GM21515 (cell line): ENCODE measurements around the gene C6orf62.
"Not testable (repeated sequence)": the region's sequence is repeated elsewhere in the genome, so short reads cannot be mapped to it uniquely, and the experiment has no call there.

Source experiments
- ATAC-seq: cut with Tn5 transposase; IDR thresholded peaks from one replicate; pipeline ENCODE4 v1.9.1; 2021; ENCODE audit not compliant: unreplicated experiment

Gene C6orf62

DNA sequence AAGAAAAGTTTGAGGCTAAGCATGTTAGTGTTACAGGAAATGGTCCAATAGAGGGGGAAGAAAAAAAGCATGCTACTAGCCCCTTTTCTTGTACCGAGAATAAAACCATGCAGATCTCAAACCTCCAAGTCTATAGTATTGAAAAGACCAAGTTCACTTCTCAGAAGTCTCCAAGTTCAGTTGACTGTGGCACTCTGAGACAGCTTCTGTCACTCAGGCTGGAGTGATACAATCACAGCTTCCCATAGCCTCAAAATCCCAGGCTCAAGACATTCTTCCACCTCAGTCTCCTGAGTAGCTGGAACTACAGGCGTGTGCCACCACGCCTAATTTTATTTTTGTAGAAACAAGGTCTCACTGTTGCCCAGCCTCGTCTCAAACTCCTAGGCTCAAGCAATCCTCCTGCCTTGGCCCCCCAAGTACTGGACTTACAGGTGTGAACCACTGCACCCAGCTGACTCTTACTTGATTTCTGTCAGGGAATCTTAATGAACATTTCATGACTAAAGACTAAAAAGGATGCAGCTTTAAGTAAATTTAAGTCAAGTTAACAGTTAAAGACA lies 16.2 kb downstream of the C6orf62 start:
- no peak for ATAC-seq

DNA sequence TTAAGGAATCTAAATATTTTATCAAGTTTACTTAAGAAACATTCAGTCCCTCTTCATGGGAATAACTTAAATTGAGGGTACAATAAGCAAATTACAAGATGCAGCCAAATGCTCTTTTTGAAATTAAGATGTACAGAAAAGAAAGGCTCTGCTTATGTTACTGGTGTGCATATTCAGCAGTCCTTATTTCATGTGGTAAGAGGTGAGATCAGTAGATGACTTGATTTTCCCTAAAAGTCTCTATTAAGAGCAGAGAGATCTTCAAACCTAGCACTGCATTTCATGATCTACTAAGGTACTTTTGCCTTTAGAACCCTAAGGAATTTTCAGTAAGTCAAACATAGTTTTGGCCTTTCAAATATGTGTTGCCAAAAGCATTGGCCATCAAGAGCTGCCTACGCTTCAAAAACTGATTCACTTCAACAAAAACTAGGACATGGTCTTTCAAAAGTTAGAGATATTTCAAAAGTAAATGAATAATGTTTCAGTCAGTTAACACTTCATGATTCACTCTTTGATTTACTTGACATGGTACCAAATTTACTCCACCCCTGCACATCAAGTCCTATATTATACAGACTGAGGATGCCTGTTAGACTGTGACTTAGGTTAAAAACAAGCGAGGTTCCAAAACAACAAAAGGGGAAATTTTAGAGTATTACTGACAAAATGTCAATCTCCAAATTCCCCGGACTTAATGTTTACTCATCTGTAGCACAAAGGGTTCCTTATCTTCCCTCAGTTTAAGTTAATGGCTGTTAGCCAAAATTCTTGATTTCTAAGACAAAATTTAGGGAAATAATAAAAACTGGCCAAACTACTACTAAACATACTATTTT lies 19.2 kb downstream of the C6orf62 start:
- no peak for ATAC-seq

DNA sequence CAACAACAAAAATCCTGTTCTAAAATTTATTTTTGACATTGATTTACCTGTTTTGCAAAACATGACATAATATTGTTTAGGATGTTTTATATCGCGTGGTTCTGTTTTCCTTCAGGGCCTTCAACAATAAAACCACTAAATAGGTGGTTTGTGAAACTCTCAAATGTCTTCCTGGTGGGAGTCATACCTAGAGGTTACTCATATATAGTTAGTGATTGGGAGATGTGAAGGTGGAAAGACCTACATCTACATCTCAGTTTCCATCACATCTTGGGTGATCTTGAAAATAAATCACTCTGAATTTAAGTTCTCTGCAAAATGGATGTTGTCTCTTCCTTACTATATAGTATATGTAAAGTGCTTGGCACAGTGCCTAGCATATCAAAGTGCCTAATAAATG lies 22.9 kb downstream of the C6orf62 start:
- ATAC-seq = no peak

DNA sequence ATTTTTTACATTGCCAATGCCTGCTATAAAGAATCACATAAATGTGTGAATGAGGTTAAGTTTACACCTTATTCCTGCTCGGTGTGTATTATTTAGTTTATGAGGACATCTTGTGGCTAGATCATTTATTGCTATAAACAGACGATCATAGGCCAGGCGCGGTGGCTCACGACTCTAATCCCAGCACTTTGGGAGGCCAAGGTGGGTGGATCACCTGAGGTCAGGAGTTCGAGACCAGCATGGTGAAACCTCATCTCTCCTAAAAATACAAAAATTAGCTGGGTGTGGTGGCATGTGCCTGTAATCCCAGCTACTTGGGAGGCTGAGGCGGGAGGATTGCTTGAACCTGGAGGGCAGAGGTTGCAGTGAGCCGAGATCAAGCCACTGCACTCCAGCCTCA lies 23.3 kb downstream of the C6orf62 start:
- not testable (repeated sequence) for ATAC-seq

DNA sequence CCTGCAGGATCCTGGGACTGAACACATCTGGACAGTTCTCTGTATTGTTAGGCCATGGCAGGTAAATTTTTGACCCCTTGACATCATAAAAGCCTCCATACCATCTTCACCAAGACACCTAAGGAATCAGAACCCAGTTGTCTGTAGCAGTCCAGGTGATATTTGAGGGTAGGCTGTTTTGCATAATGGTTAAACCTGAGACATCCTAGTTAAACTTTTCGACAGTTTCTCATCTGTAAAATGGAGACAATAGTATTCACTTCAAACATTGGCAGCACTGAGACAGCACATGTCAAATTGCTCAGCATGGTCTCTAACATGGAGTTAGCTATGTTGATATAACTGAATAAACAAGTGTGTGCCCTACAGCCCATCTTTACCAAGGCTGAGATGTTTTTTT lies 24.8 kb downstream of the C6orf62 start:
- no peak for ATAC-seq

DNA sequence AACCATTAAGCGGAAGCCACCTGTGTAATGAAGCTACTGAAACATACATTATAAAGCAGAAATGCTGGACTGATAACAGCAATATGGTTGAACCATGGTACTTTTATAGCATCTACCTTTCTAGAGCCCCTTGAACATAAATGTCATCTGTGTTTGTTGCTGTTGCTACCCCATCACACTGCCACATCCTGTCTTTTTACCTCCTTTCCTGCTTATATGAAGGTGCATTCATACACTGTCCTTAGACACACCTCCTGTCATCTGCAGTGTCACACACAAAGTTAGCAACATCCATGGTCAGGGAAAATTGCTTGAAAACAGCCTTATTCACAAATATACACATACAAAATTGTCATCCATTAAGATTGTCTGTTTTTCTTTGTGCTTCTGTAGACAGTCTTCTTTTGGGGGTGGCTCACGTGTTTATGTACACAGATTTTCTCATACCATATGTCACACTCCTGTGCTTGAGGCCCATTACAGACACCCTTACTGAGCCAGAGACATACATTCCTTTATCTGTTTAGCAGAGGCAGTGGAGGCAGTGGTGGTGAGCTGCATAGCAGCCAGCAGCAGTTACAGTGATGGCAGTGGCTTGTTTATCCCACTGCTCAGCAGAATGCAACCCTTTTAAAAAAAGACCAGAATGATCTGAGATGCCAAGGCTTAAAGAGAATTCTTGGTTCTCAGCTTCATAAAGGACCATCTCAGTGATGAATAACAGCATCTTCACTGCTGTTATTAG lies 25.9 kb downstream of the C6orf62 start:
- no peak for ATAC-seq

DNA sequence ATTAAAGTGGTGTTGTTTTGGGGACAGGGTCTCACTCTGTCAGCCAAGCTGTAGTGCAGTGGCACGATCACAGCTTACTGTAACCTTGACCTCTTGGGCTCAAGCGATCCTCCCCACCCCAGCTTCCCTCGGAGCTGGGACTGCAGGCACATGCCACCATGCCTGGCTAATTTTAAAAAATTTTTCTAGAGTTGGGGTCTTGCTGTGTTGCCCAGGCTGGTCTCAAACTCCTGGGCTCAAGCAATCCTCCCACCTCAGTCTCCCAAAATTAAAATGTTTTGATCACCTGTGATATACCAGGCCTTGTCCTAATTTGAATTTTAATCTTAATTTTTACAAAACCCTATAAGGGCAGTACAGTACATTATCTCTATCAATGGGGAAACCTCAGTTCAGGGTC lies 26.5 kb downstream of the C6orf62 start:
- no peak for ATAC-seq

DNA sequence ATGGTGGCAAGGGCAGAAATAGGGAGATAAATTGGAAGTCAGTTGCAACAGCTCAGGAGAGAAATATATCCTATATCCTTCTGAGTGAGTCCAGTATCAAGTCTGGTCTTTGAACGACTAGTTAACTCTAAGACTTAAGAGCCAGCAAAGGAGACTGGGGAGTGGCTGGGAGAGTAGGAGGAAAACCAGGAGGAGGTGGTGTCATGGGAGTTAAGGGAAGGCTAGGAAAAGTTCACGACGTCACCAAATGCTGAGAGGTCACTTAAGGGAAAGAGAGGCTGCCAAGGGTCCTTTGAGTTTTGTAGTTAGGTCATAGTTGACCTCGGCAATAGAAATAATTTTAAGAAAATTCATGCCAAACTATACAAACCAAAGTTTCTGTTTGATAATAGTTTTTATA lies 27.0 kb downstream of the C6orf62 start:
- no peak for ATAC-seq

DNA sequence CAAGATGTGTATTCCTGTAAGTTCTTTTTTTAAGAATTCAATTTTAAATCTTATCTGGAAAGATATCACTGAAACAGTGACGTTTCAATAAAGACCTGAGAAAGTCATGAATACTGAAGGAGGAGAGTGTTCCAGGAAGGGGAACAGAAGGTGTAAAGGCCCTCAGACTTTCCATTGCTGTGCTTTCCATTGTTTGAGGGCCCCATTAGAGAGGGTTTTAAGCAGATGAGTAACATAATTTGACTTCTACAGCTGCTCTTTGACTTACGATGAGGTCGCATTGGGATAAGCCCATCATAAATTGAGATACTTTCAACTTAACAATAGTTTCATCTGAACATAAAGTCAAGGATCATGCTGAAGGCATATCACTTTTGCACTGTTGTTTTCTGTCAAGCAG lies 27.4 kb downstream of the C6orf62 start:
- ATAC-seq = no peak

DNA sequence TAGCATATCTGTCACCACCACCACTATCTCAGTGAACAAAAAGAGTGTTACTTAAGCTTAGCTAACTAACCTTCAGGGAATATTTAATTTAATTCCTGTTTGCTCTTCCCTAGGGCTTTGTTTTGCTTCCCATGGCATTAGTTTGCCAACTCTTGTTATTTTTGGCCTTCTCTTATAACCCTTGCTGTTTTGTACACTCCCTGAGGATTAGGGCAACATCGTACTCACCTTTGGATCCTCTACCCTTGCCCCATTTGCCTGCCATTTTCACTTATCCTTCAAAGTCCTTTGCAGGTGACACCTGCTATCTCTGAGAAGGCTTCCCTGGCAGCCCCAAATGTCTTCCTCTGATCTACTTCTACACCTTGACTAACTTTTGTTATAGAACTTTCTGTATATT lies 28.4 kb downstream of the C6orf62 start:
- no peak for ATAC-seq

DNA sequence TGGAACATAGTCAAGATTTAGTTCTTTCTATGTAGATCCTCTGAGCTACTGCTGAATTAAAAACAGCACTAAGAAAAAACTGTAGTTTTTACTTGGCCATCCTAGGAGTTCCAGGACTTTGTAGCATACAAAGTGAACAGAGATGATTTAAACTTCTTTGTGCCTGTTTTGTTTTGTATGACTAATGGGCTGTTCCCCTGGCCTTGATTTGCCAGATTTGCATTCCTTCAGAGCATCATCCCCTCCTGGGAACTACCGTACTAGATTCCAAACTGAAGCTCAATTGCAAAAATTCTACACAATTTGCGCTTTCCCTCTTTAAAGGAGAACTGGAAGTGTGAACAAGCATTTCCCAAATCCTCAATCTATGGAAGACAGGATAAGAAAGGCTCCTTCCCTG lies 29.0 kb downstream of the C6orf62 start:
- no peak for ATAC-seq

DNA sequence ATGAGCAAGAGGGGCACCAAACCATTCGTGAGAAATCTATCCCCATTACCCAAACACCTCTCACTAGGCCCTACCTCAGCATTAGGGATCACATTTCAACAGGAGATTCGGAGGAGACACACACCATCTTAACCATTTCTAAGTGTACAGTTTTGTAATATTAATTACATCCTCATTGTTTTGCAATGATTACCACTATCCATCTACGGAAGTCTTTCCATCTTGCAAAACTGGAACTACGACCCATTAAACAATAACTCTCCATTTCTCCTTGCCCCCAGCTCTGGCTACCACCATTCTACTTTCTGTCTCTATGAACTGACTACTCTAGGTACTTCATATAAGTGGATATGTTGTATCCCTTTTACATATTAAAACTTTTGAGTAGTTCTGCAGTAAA lies 32.0 kb downstream of the C6orf62 start:
- ATAC-seq = no peak

DNA sequence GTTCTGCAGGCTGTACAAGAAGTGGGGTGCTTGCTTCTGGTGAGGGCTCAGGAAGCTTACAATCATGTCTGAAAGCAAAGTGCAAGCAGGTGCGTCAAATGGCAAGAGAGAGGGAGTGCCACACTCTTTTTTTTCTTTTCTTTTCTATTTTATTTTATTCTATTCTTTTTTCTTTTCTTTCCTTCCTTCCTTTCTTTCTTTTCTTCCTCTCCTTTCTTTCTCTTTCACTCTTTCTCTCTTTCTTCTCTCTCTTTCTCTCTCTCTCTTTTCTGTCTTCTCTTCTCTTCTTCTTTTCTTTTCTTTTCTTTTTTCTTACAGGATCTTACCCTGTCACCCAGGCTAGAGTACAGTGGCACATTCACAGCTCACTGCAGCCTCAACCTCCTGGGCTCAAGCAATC lies 32.5 kb downstream of the C6orf62 start:
- ATAC-seq = no peak

DNA sequence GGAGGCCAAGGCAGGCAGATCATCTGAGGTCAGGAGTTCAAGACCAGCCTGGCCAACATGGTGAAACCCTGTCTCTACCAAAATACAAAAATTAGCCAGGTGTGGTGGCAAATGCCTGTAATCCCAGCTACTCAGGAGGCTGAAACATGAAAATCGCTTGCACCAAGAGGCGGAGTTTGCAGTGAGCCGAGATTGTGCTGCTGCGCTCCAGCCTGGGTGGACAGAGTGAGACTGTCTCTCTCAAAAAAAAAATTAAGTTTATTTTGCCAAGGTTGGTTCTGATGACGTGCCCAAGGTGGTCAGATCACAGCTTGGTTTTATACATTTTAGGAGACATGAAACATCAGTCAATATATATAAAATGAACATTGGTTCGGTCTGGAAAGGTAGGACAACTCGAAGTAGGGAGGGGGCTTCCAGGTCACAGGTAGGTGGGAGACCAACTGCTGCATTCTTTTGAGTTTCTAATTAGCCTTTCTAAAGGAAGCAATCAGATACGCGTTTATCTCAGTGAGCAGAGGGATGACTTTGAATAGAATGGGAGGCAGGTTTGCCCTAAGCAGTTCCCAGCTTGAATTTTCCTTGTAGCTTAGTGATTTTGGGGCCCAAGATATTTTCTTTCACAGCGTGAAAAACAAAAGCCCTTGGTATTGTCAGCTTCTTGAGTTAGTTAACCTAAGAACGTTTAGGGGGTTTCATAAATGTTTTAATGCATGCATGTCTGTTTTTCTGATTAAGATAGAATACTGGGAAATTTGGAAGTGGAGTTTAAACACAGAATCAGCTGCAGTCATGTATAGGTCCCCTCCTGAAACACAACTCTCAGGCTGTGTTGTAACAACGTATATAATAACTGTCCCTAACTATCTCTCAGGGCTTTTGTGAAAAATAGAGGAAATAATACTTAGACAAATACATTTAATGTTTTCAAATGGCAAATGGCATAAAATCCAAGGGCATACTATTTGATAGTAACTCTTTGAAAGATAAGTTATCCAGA lies 35.4 kb downstream of the C6orf62 start:
- ATAC-seq = no peak

DNA sequence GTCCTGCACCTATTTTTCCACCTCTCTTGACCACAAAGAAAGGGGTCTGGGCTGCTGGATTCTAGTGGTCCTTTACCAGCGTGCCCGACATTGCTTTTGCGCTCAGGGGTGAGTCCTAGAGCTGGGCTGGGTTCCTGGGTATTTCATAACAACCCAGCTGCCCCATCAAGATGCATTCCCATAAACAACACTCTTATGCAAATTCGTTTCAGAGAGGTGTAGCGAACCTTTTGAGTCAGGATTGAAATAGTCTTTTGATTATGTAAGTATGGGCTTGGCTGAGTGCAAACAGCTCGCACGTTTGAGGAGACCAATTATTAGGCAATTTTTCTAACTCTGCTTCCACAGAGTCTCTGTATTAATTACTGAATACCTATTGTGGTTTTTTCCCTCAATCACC lies 38.4 kb downstream of the C6orf62 start:
- no peak for ATAC-seq

DNA sequence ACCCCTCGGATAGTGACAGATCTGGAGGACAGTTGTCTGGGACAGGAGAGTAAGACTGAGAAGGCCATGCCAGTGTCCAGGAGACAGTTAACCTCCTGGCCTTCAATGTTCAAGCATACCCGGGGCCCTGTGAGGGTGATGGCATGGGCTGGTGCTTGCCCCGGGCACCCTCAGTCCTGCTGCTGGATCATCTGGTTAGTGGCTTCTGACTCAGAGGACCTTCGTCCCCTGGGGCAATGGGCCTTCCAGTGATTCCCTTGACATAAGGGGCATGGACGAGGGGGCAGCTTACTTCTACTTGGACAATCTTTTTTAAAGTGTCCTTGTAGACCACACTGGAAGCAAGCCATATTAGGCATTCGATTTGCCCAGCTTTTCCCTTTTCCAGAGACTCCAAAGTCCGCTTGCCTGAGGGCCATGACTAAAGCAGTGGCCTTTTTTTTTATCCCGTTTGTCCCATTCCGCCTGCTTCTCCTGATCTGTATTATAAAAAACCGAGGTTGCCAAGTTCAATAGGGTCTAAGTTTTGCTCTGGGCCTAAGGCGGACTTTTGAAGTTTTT lies 40.1 kb downstream of the C6orf62 start:
- ATAC-seq = not testable (repeated sequence)

DNA sequence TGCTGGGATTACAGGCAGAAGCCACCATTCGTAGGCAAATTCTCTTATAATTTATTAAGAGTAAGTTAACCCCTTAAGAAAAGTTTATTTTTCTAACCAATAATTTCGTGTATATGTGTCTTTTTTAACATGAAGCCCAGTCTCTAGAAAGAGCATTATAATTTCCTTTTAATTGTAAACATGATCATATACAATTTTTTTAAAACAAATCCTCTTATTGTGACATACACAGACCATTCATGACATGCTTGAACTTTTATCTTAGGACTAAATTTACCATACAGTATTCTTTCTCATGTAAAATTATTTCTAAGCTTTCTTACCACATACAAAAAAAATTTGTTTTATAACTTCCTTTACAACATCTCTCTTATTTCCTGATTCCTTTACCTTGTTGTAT lies 45.3 kb downstream of the C6orf62 start:
- no peak for ATAC-seq

DNA sequence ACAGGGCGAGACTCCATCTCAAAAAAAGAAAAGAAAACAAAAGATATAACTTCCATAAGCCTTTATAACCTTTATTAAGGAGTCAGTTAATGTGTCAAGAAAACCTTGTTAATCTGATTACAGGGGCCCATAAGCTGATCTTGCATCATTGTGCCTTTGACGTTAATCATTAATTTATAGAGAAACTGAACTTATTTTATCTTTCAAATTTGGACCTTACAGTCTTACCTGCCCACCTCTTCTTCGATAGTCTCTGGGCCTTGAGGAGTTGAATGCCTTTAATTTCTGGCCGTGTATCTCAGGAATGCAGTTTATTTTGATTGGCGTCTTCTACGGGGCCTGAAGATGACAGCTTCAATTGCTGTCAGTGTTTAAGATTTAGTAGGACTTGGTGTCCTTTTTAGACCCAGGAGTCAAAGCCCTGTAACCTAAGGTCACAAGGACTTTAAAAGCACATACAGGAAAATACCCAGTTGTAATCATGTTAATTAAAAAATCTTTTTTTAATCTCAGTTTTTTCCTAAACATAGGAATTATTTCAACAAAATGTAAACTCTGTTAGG lies 46.3 kb downstream of the C6orf62 start:
- no peak for ATAC-seq

DNA sequence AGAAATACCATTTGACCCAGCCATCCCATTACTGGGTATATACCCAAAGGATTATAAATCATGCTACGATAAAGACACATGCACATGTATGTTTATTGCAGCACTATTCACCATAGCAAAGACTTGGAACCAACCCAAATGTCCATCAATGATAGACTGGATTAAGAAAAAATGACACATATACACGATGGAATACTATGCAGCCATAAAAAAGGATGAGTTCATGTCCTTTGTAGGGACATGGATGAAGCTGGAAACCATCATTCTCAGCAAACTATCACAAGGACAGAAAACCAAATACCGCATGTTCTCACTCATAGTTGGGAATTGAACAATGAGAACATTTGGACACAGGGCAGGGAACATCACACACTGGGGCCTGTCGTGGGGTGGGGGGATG lies 47.9 kb downstream of the C6orf62 start:
- not testable (repeated sequence) for ATAC-seq

DNA sequence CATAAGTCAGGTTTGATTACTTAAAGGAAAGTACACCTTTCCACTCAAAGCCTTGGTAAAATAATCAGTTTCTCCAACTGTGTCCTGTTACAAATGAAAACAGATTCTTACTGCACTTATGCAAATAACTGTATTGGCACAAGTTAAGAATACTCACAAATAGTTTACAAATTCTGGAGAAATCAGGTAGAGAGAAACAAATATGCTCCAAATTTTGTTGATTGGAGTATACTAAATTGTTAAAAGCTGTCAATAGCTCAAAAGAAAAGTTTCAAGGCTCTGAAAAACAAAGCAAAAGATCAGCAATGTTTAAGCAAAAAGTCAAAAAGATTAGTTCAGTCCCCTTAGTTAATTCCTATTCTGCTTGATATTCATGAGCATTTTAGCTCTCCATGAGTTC lies 48.5 kb downstream of the C6orf62 start:
- ATAC-seq = not testable (repeated sequence)
